ENCODE data around the gene DAB2IP.

The DAB2IP gene

DNA sequence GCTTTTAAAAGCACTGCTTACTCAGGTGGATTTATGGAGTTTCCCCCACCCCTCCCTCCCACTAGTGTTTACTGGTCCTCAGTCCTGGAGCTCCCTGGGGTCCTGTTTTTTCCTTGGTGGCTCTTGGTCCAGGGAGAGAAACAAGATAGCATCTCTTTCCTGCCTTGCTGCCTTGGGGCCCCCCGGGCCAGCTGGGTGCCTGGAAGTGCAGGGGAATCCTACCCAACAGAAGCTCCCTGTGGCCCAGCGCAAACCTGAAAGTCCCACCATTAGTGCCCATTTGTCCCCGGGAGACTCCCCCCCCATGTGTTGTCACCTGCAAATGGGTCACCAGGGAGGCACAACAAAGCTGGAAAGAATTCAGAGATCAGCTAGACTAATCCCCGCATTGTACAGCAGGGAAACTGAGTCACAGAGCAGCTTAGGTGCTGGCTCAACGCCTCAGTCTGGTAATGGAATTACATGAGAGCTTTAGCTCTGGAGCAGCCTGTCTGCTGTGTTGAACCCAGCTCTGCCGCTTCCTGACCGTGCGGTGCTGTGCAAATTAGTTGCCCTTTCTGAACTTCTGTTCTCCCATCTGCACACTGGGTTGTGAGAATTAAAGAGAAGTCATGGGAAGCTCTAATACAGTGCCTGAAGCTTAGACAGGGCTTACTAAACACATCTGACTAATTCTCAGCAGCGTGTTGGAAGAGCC lies 38.2 kb downstream of the DAB2IP start:
- no peak for DNase-seq (ENCODE audit: low read depth, low spot score)
- in situ Hi-C loops (cut with HindIII; ENCODE audit: low sequenced_read_pairs): loop anchor here (10.0 kb wide), 1 partner anchor 135 kb away; no protein-coding TSS in a partner anchor
- TF ChIP-seq CTCF (IDR thresholded peaks at IDR 0.05; ENCODE audit: low read depth, low read length): no peak
- no peak overlapping the region for H3K4me3 ChIP-seq (ENCODE audit: low read depth, low read length)

GRCh38 chr9:121690316-121690715 lies 38.9 kb downstream of the DAB2IP start:
- in situ Hi-C loops (cut with HindIII; ENCODE audit: low sequenced_read_pairs): loop anchor here (10.0 kb wide), 1 partner anchor 136 kb away; no protein-coding TSS in a partner anchor
- no peak for DNase-seq (ENCODE audit: low read depth, low spot score)
- H3K4me3 ChIP-seq (ENCODE audit: low read depth, low read length): no peak overlapping the region
- TF ChIP-seq CTCF (IDR thresholded peaks at IDR 0.05; ENCODE audit: low read depth, low read length): no peak

- no peak overlapping the region for H3K4me3 ChIP-seq (ENCODE audit: low read depth, low read length)
- TF ChIP-seq CTCF (IDR thresholded peaks at IDR 0.05; ENCODE audit: low read depth, low read length): no peak
- no peak for DNase-seq (ENCODE audit: low read depth, low spot score)
- in situ Hi-C loops (cut with HindIII; ENCODE audit: low sequenced_read_pairs): loop anchor here (10.0 kb wide), 1 partner anchor 136 kb away; no protein-coding TSS in a partner anchor
Measured at GRCh38 chr9:121690766-121691165, 39.3 kb downstream of the DAB2IP start.

DNA sequence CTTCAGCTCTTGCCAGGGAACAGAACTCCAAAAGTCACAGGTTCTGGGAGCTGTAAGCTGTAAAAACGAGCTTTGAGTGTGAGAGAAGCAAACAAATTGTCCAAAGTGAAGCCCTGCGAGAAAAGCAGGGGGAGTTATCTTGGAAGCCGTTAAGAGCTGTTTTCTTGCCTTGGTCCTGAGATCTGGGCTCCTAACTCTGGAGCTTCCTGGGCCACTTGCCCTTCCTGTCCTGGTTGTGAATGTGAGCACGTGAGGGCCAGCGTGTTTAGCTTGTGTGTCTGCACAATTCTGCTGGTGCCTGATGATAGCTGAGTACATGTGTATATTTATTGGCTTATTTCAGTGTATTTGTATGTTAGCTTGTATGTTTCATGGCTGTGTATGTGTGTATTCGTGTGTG lies 40.5 kb downstream of the DAB2IP start:
- no peak for TF ChIP-seq CTCF (IDR thresholded peaks at IDR 0.05; ENCODE audit: low read depth, low read length)
- no peak for DNase-seq (ENCODE audit: low read depth, low spot score)
- H3K4me3 ChIP-seq (ENCODE audit: low read depth, low read length): no peak overlapping the region
- in situ Hi-C loops (cut with HindIII; ENCODE audit: low sequenced_read_pairs): loop anchor here (10.0 kb wide), 1 partner anchor 137 kb away; no protein-coding TSS in a partner anchor

GRCh38 chr9:121692606-121693387 lies 41.4 kb downstream of the DAB2IP start:
- in situ Hi-C loops (cut with HindIII; ENCODE audit: low sequenced_read_pairs): loop anchor here (10.0 kb wide), 1 partner anchor 138 kb away; no protein-coding TSS in a partner anchor
- no peak overlapping the region for H3K4me3 ChIP-seq (ENCODE audit: low read depth, low read length)
- TF ChIP-seq CTCF (IDR thresholded peaks at IDR 0.05; ENCODE audit: low read depth, low read length): no peak
- no peak for DNase-seq (ENCODE audit: low read depth, low spot score)

DNA sequence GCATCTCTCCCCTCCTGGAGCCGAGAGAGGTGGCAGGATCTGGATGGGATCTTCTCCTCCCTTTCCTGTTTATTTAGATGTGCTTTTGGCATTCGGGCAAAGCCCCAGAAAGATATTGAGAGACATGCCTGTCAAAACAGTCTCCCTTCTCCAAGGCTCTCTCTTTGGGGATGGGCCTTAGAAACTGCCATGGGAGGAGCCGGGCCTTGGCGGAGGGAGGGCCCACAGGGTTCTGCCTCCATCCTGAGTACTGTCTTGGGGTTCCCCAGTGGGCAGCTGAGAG lies 41.9 kb downstream of the DAB2IP start:
- DNase-seq (ENCODE audit: low read depth, low spot score): no peak
- TF ChIP-seq CTCF (IDR thresholded peaks at IDR 0.05; ENCODE audit: low read depth, low read length): no peak
- in situ Hi-C loops (cut with HindIII; ENCODE audit: low sequenced_read_pairs): loop anchor here (10.0 kb wide), 1 partner anchor 139 kb away; no protein-coding TSS in a partner anchor
- H3K4me3 ChIP-seq (ENCODE audit: low read depth, low read length): no peak overlapping the region

All from astrocyte of the spinal cord (primary cell).